ENCODE measurements around the gene IGFBP6. TPM values are rescaled to one million over a fixed set of nuclear protein-coding genes. Genes with fewer than 3 reads are reported as not detected.

The IGFBP6 gene
- total RNA-seq, 1 experiment from 2014 or later: 4.2 TPM

DNA sequence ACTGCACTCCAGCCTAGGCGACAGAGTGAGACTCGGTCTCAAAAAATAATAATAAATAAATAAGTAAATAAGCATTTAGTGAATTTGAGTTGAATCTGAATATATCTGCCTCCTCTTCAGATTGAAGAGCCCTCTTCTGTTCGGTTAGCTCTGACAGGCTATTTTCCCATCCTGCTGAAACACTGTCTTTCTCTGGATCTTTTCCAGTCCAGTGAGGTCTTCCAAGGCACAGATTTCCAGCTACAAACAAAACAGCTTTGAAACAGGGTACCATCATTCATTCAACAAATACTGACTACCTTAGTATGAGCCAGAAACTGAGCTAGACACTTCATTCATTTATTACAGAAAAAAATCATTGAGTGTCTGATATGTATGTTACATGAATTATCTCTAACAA lies 11.1 kb upstream of the IGFBP6 start:
- no peak overlapping the region for H4K5ac ChIP-seq (ENCODE audit: insufficient read length, low read depth, low read length)
- H3K9me3 ChIP-seq (ENCODE audit: control insufficient read depth, low read depth, low read length): no peaks in the 10 kb centered on the region
- no peak overlapping the region for H3K18ac ChIP-seq (ENCODE audit: insufficient read length, low read depth, low read length)
- H3K9ac ChIP-seq (ENCODE audit: extremely low read depth, insufficient read length, low read length): no peak overlapping the region
- H3K27ac ChIP-seq (ENCODE audit: insufficient read length, low read depth, low read length): no peak overlapping the region
- H3K79me1 ChIP-seq (ENCODE audit: insufficient read depth, low read depth, low read length, poor library complexity, severe bottlenecking): no peaks in the 10 kb centered on the region
- no peaks in the 10 kb centered on the region for H3K79me2 ChIP-seq (ENCODE audit: insufficient read depth, low read length)
- H2BK12ac ChIP-seq (ENCODE audit: insufficient read length, low read depth, low read length): no peak overlapping the region
- no peaks in the 10 kb centered on the region for H3K4me1 ChIP-seq (ENCODE audit: insufficient read depth, low read length)
- no peak overlapping the region for H3K4me2 ChIP-seq (ENCODE audit: insufficient read depth, insufficient read length, low read length)
- no peak overlapping the region for H2BK120ac ChIP-seq (ENCODE audit: low read depth, low read length, poor library complexity, severe bottlenecking)
- peaks cover 78% of the 10 kb centered on the region for H3K27me3 Mint-ChIP-seq (ENCODE audit: low read depth)
- H3K4me3 Mint-ChIP-seq: no peak overlapping the region
- H2BK15ac ChIP-seq (ENCODE audit: low read depth, low read length): no peak overlapping the region
- H3K23me2 ChIP-seq (ENCODE audit: insufficient read length, low read depth, low read length, poor library complexity, severe bottlenecking): no peaks in the 10 kb centered on the region
- H2AK5ac ChIP-seq (ENCODE audit: insufficient read length, low read length): no peak overlapping the region
- H4K20me1 ChIP-seq (ENCODE audit: control insufficient read depth, insufficient read depth, insufficient read length): no peaks in the 10 kb centered on the region
- H2BK5ac ChIP-seq (ENCODE audit: insufficient read length, low read length): no peak overlapping the region
- no peak overlapping the region for H2AFZ ChIP-seq (ENCODE audit: low read length)
- H2BK20ac ChIP-seq (ENCODE audit: low read depth, low read length, poor library complexity, severe bottlenecking): no peak overlapping the region
- no peak overlapping the region for H3K14ac ChIP-seq (ENCODE audit: insufficient read depth, low read length)
- H3K23ac ChIP-seq (ENCODE audit: insufficient read length, low read depth, low read length): no peak overlapping the region
- WGBS (ENCODE audit: extremely low coverage, insufficient read length, low lambda C conversion rate): no CpG with 5 or more reads among the region's 3 CpGs
- H4K91ac ChIP-seq (ENCODE audit: insufficient read length, low read depth, low read length): no peak overlapping the region
- H3K36me3 Mint-ChIP-seq (ENCODE audit: insufficient read depth in 1 of 3, low read depth in 3 of 3): no peaks in the 10 kb centered on the region; a peak in 1 of 7 replicates
- H3K4ac ChIP-seq (ENCODE audit: low read depth, low read length): no peak overlapping the region
- peaks cover 0 to 2% of the 10 kb centered on the region in 2 experiments; a peak in 1 of 5 replicates for H3K9me3 Mint-ChIP-seq
- no peak overlapping the region for H3T11ph ChIP-seq (ENCODE audit: low read length)
- H3K27me3 ChIP-seq (ENCODE audit: insufficient read depth, low read length): no peaks in the 10 kb centered on the region
- H4K8ac ChIP-seq (replicated peaks; ENCODE audit: insufficient read length, low read depth, low read length): no peak overlapping the region
- no peak for DNase-seq
- H3K56ac ChIP-seq (ENCODE audit: insufficient read length, low read depth, low read length): no peak overlapping the region
- no peaks in the 10 kb centered on the region for H3K4me1 Mint-ChIP-seq
- no peak overlapping the region for H3K27ac Mint-ChIP-seq
- TF ChIP-seq, protein P1, sequence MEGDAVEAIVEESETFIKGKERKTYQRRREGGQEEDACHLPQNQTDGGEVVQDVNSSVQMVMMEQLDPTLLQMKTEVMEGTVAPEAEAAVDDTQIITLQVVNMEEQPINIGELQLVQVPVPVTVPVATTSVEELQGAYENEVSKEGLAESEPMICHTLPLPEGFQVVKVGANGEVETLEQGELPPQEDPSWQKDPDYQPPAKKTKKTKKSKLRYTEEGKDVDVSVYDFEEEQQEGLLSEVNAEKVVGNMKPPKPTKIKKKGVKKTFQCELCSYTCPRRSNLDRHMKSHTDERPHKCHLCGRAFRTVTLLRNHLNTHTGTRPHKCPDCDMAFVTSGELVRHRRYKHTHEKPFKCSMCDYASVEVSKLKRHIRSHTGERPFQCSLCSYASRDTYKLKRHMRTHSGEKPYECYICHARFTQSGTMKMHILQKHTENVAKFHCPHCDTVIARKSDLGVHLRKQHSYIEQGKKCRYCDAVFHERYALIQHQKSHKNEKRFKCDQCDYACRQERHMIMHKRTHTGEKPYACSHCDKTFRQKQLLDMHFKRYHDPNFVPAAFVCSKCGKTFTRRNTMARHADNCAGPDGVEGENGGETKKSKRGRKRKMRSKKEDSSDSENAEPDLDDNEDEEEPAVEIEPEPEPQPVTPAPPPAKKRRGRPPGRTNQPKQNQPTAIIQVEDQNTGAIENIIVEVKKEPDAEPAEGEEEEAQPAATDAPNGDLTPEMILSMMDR (conservative IDR thresholded peaks at IDR 0.05): no peak
